HepG2 (cell line): ENCODE results near the gene CPNE4. TPM values are rescaled to one million over a fixed set of nuclear protein-coding genes. Genes with fewer than 3 reads are reported as not detected.

Source experiments
- ATAC-seq: fragments of 200-7000 bp; cut with Tn5 transposase; 3 replicates; pipeline ENCODE4 v1.9.1; 2020; ENCODE audit warnings: mild to moderate bottlenecking, moderate library complexity
- BruUV-seq: library from RNA; stranded (reverse); fragments of 400-500 nt; replicated peaks from 2 replicates; lab custom pipeline; 2021; lab: Mats Ljungman, UMichigan
- CTCF ChIA-PET: fragments of 300-600 bp; formaldehyde crosslinking; extraction: SDS; loops from one replicate; lab custom pipeline; 2021; ENCODE audit warnings: low total read pairs, inconsistent platforms, low intra/inter-chr PET ratio; lab: Yijun Ruan, JAX
- POLR2A ChIA-PET: fragments of 350-600 bp; sonication (Branson Sonifier 250); formaldehyde crosslinking; loops from one replicate; lab custom pipeline; 2020; ENCODE audit warnings: antibody characterized with exemption, inconsistent platforms; lab: Yijun Ruan, JAX
- DNase-seq: peaks from one replicate; pipeline ENCODE4 v3.0.0-alpha.2; 2015; ENCODE audit warnings: low spot score
- FAIRE-seq: peaks from 3 replicates; lab custom pipeline; 2011; peaks lifted over from hg19 to GRCh38; lab: Jason Lieb, UNC
- H2AFZ ChIP-seq: one replicate; pipeline ENCODE4 v1.6.1; 2011; ENCODE audit warnings: low read length, inconsistent platforms
- H3K27ac ChIP-seq: fragments of 300-600 bp; 3 replicates; pipeline ENCODE4 v1.8.0; 2011; ENCODE audit warnings: mixed run types, mild to moderate bottlenecking, mixed read lengths, low read length, inconsistent platforms; ENCODE audit not compliant: insufficient read depth; ENCODE audit errors: extremely low read length
- H3K27me3 ChIP-seq, 2 experiments: fragments of 200-600 bp in 1 of 2; 2 replicates in 1 of 2; 3 replicates in 1 of 2; pipeline versions ENCODE4 v1.6.0 to v1.8.0; 2011; ENCODE audit warnings: low read length in 2 of 2, mild to moderate bottlenecking in 2 of 2, moderate library complexity in 2 of 2, inconsistent platforms in 1 of 2; ENCODE audit not compliant: insufficient read depth in 2 of 2, control insufficient read depth in 1 of 2
- H3K36me3 ChIP-seq, 2 experiments: fragments of 200-600 bp in 1 of 2; replicated peaks in 1 of 2; 2 replicates in 1 of 2; 3 replicates in 1 of 2; pipeline versions ENCODE4 v1.5.1 to v1.8.0; 2011; ENCODE audit warnings: low read length in 2 of 2, inconsistent platforms in 1 of 2; ENCODE audit not compliant: insufficient read depth in 2 of 2, control insufficient read depth in 1 of 2
- H3K4me1 ChIP-seq: 2 replicates; pipeline ENCODE4 v1.5.1; 2012; ENCODE audit warnings: low read length, inconsistent platforms; ENCODE audit not compliant: insufficient read depth
- H3K4me2 ChIP-seq: 2 replicates; pipeline ENCODE4 v1.6.0; 2011; ENCODE audit warnings: low read depth, low read length, inconsistent platforms
- H3K4me3 ChIP-seq, 3 experiments: fragments of 200-600 bp in 1 of 3; sonication (generic), shearing (Covaris generic) in 1 of 3; replicated peaks in 1 of 3; 2 replicates each; pipeline ENCODE4 v1.5.1; 2011 to 2016; ENCODE audit warnings: low read length in 3 of 3, inconsistent platforms in 2 of 3, low read depth in 2 of 3, mild to moderate bottlenecking in 2 of 3, control low read depth in 1 of 3, mixed read lengths in 1 of 3; ENCODE audit not compliant: insufficient read depth in 1 of 3
- H3K79me2 ChIP-seq: one replicate; pipeline ENCODE4 v1.6.1; 2011; ENCODE audit warnings: low read length, inconsistent platforms; ENCODE audit not compliant: insufficient read depth
- H3K9ac ChIP-seq: 2 replicates; pipeline ENCODE4 v1.6.0; 2011; ENCODE audit warnings: mild to moderate bottlenecking, low read depth, low read length, inconsistent platforms; ENCODE audit not compliant: insufficient read depth
- H3K9me3 ChIP-seq: 2 replicates; pipeline ENCODE4 v1.5.1; 2012; ENCODE audit warnings: mild to moderate bottlenecking, low read length
- H4K20me1 ChIP-seq: 2 replicates; pipeline ENCODE4 v1.6.0; 2011; ENCODE audit warnings: inconsistent platforms, mild to moderate bottlenecking, low read length, moderate library complexity; ENCODE audit not compliant: insufficient read depth
- ARID3A ChIP-seq: IDR thresholded peaks from 2 replicates; pipeline ENCODE4 v1.6.1; 2012; ENCODE audit warnings: low read depth, low read length, improper control_type of control experiment
- CBX5 ChIP-seq: sonication (generic); formaldehyde crosslinking; IDR thresholded peaks from 2 replicates; pipeline ENCODE4 v1.4.0; 2020; ENCODE audit warnings: missing genetic modification reagents, borderline replicate concordance
- CHD4 ChIP-seq: fragments of 200-600 bp; sonication (generic); IDR thresholded peaks from 2 replicates; pipeline ENCODE4 v1.7.0; 2017; ENCODE audit warnings: mild to moderate bottlenecking, low read length, borderline replicate concordance
- MAFG ChIP-seq: sonication (generic); formaldehyde crosslinking; IDR thresholded peaks from 2 replicates; pipeline ENCODE4 v1.5.1; 2020; ENCODE audit warnings: mild to moderate bottlenecking, missing genetic modification reagents
- MYC ChIP-seq: sonication (generic); formaldehyde crosslinking; IDR thresholded peaks from 2 replicates; pipeline ENCODE4 v1.9.0; 2021; ENCODE audit warnings: missing genetic modification reagents, borderline replicate concordance
- SALL1 ChIP-seq: sonication (generic); formaldehyde crosslinking; IDR thresholded peaks from 2 replicates; pipeline ENCODE4 v1.8.0; 2022; ENCODE audit warnings: mild to moderate bottlenecking, missing genetic modification reagents
- SNAI1 ChIP-seq: sonication (generic); formaldehyde crosslinking; IDR thresholded peaks from 2 replicates; pipeline ENCODE4 v1.5.0; 2020; ENCODE audit warnings: mild to moderate bottlenecking, missing genetic modification reagents, borderline replicate concordance
- TCF7L2 ChIP-seq: IDR thresholded peaks from 2 replicates; pipeline ENCODE4 v1.6.1; 2011; ENCODE audit warnings: mild to moderate bottlenecking, low read depth, low read length, moderate library complexity
- ZNF501 ChIP-seq: sonication (generic); formaldehyde crosslinking; IDR thresholded peaks from 2 replicates; pipeline ENCODE4 v1.5.1; 2020; ENCODE audit warnings: mild to moderate bottlenecking, moderate library complexity, missing genetic modification reagents
- ZNF512B ChIP-seq: sonication (generic); formaldehyde crosslinking; IDR thresholded peaks from 2 replicates; pipeline ENCODE4 v1.5.1; 2020; ENCODE audit warnings: missing genetic modification reagents, mild to moderate bottlenecking, borderline replicate concordance
- ZNF737 ChIP-seq: sonication (generic); formaldehyde crosslinking; IDR thresholded peaks from 2 replicates; pipeline ENCODE4 v1.5.0; 2020; ENCODE audit warnings: missing genetic modification reagents, mild to moderate bottlenecking, borderline replicate concordance
- WGBS: methylation state at CpG from one replicate; pipeline ENCODE4 v1.1.6; 2017; ENCODE audit warnings: low lambda C conversion rate; 5-methylcytosine and 5-hydroxymethylcytosine counted together
- in situ Hi-C: cut with HindIII; loops from 2 replicates; pipeline ENCODE4 v1.10.0; 2017; ENCODE audit warnings: low pct_unique_long_range_greater_than_20kb; ENCODE audit not compliant: extremely low pct_ligation_motif_present
- intact Hi-C: fragments of 100-400 bp; cut with micrococcal nuclease; formaldehyde crosslinking; loops from one replicate; pipeline ENCODE4 v1.10.0; 2022; ENCODE audit not compliant: unreplicated experiment
- polyA plus RNA-seq, 8 experiments: library from polyadenylated mRNA; depleted of rRNA in 3 of 8; stranded (reverse) in 7 of 8; unstranded in 1 of 8; fragments of >200 nt; fragmentation: Illumina TruSeq in 4 of 8; extraction: Trizol in 4 of 8; gene quantifications; 2 replicates each; pipeline versions ENCODE4 v1.2.1 to v1.2.3, GENCODE V29; 2011 to 2016; ENCODE audit warnings: low read depth in 4 of 8, missing spikeins in 1 of 8, mixed read lengths in 1 of 8; ENCODE audit not compliant: insufficient read depth in 1 of 8
- total RNA-seq, 5 experiments: library from RNA; depleted of rRNA; stranded (reverse); fragments of >200 nt; fragmentation: Illumina TruSeq; extraction: Trizol; gene quantifications; 2 replicates each; pipeline ENCODE4 v1.2.3, GENCODE V29; 2016; ENCODE audit warnings: low read depth in 1 of 5

Gene CPNE4
- total and polyA plus RNA-seq, 2 of the 13 experiments (the other 11 are each of a cell fraction or from before 2014, with no cell fraction given): not detected

DNA sequence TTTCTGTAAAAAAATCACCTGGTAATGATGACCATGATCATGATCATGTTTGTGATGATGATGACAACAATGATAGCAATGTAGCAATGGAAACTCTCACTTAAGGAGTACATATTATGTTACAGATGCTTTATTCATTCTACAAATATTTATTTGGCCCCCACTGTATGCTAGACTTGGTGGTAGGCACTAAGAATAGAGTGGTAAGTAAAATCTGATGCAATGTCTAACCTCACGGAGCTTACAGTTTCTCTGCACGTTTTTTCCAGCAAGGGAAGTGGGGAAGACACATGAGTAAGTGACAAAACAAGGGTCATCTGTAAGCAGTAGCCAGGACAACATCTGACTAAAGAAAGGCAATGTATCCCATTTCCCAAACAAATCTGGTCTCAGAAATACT, 332.7 kb downstream of the CPNE4 start:
- no peaks in the 10 kb centered on the region for H4K20me1 ChIP-seq
- H3K9ac ChIP-seq: no peak overlapping the region
- H3K27me3 ChIP-seq: no peaks in the 10 kb centered on the region
- 0% methylated on average over 2 of the region's 2 CpGs for WGBS
- no TSS peak for BruUV-seq
- in situ Hi-C loops: no loop called here
- FAIRE-seq (no peak), DNase-seq (no peak), ATAC-seq (no peak)
- ChIA-PET POLR2A (no interaction called here), CTCF (no interaction called here)
- H3K27ac ChIP-seq: no peak overlapping the region
- H3K4me2 ChIP-seq: no peak overlapping the region
- TF ChIP-seq ZNF737 (CRISPR knock-in tag): no peak
- TF ChIP-seq SALL1 (CRISPR knock-in tag): no peak
- TF ChIP-seq ZNF501: no peak
- no peak for TF ChIP-seq MYC (CRISPR knock-in tag)
- TF ChIP-seq CBX5: no peak
- TF ChIP-seq ARID3A: no peak
- TF ChIP-seq CHD4: no peak
- no peak for TF ChIP-seq SNAI1 (CRISPR knock-in tag)
- no peak for TF ChIP-seq MAFG (CRISPR knock-in tag)
- no peak for TF ChIP-seq TCF7L2
- TF ChIP-seq ZNF512B (CRISPR knock-in tag): no peak
- H3K4me1 ChIP-seq: no peaks in the 10 kb centered on the region
- no peak overlapping the region for H3K4me3 ChIP-seq
- H3K36me3 ChIP-seq: no peaks in the 10 kb centered on the region
- H3K9me3 ChIP-seq: no peaks in the 10 kb centered on the region
- H2AFZ ChIP-seq: no peak overlapping the region
- intact Hi-C loops: no loop called here
- no peaks in the 10 kb centered on the region for H3K79me2 ChIP-seq
